GM21737 (cell line): Measurements from ENCODE around the gene CHP1.
A peak's percentile ranks its signal among the peaks of the same experiment; 100 is the strongest.
"Not testable (repeated sequence)": the region's sequence is repeated elsewhere in the genome, so short reads cannot be mapped to it uniquely, and the experiment has no call there.

Experiments
- ATAC-seq: cut with Tn5 transposase; IDR thresholded peaks from one replicate; pipeline ENCODE4 v1.9.1; 2021; ENCODE audit warnings: mild to moderate bottlenecking, moderate library complexity; ENCODE audit not compliant: unreplicated experiment

The CHP1 gene

GRCh38 chr15:41289953-41290352, 58.9 kb downstream of the CHP1 start:
- ATAC-seq: no peak

- ATAC-seq: peak; percentile 68
These were observed 60.1 kb downstream of the CHP1 start for GRCh38 chr15:41291065-41291631.

GRCh38 chr15:41292521-41292920, 61.5 kb downstream of the CHP1 start:
- ATAC-seq: no peak

GRCh38 chr15:41301139-41301538, 70.1 kb downstream of the CHP1 start:
- ATAC-seq: not testable (repeated sequence)

GRCh38 chr15:41301587-41301986, 70.5 kb downstream of the CHP1 start:
- no peak for ATAC-seq

- no peak for ATAC-seq
These were observed 73.2 kb downstream of the CHP1 start for GRCh38 chr15:41304149-41304770.

- ATAC-seq: no peak
These were observed 76.6 kb downstream of the CHP1 start for GRCh38 chr15:41307679-41308078.

GRCh38 chr15:41309226-41309905, 78.3 kb downstream of the CHP1 start:
- ATAC-seq: no peak

GRCh38 chr15:41320805-41321330, 89.8 kb downstream of the CHP1 start:
- not testable (repeated sequence) for ATAC-seq

- no peak for ATAC-seq
These were observed 92.5 kb downstream of the CHP1 start for GRCh38 chr15:41323611-41324010.

- no peak for ATAC-seq
These were observed 100.2 kb downstream of the CHP1 start for GRCh38 chr15:41331281-41331680.
